SW 1271 (cell line): ENCODE results near the gene MRPS34.

Experiments used
- DNase-seq, 2 experiments: peaks; one replicate each; lab custom pipeline; 2025; lab: John Stamatoyannopoulos, UW

Gene MRPS34

GRCh38 chr16:1769402-1770300 is 3.3 kb downstream of the MRPS34 start:
- DNase-seq, result no peak

GRCh38 chr16:1768767-1769401 is 4.0 kb downstream of the MRPS34 start:
- DNase-seq, result no peak

GRCh38 chr16:1768061-1768766 is 4.7 kb downstream of the MRPS34 start:
- DNase-seq, result no peak

GRCh38 chr16:1767116-1767994 is 5.6 kb downstream of the MRPS34 start:
- no peak for DNase-seq

GRCh38 chr16:1766701-1767100 is 6.2 kb downstream of the MRPS34 start:
- no peak for DNase-seq

- DNase-seq, result no peak
Observed at GRCh38 chr16:1766231-1766630, 6.7 kb downstream of the MRPS34 start.

GRCh38 chr16:1765826-1766225 is 7.1 kb downstream of the MRPS34 start:
- DNase-seq, result no peak

GRCh38 chr16:1764971-1765370 is 8.0 kb downstream of the MRPS34 start:
- no peak for DNase-seq

- DNase-seq, result no peak
Observed at GRCh38 chr16:1763521-1764511, 9.1 kb downstream of the MRPS34 start.

- DNase-seq, result no peak
Observed at GRCh38 chr16:1762879-1763520, 9.9 kb downstream of the MRPS34 start.

- DNase-seq, result no peak
Observed at GRCh38 chr16:1762196-1762878, 10.6 kb downstream of the MRPS34 start.

GRCh38 chr16:1761751-1762150 is 11.2 kb downstream of the MRPS34 start:
- no peak for DNase-seq

- DNase-seq, result no peak
Observed at GRCh38 chr16:1760911-1761310, 12.0 kb downstream of the MRPS34 start.

GRCh38 chr16:1759511-1759910 is 13.4 kb downstream of the MRPS34 start:
- no peak for DNase-seq

GRCh38 chr16:1758923-1759322 is 14.0 kb downstream of the MRPS34 start:
- DNase-seq, result no peak

- DNase-seq, result no peak
Observed at GRCh38 chr16:1757714-1758461, 15.0 kb downstream of the MRPS34 start.

GRCh38 chr16:1754204-1754603 is 18.7 kb downstream of the MRPS34 start:
- no peak for DNase-seq

- DNase-seq, result no peak
Observed at GRCh38 chr16:1752853-1753252, 20.1 kb downstream of the MRPS34 start.

GRCh38 chr16:1751946-1752345 is 21.0 kb downstream of the MRPS34 start:
- no peak for DNase-seq
